ENCODE data around the gene CREB3L2. TPM values are rescaled to one million over a fixed set of nuclear protein-coding genes. Genes with fewer than 3 reads are reported as not detected.
A peak's percentile ranks its signal among the peaks of the same experiment; 100 is the strongest.

CREB3L2 gene
- total RNA-seq, 3 donors from 2014 or later (not counting 1 experiment from before 2014, with no cell fraction given) = 45.9 to 54.6 (median 52.5) TPM

- WGBS (ENCODE audit: insufficient coverage) = 93% methylated on average over 3 of the region's 5 CpGs
- intact Hi-C loops (cut with micrococcal nuclease) = no loop called here
- no peak for ATAC-seq
These were observed 124.7 kb downstream of the CREB3L2 start for GRCh38 chr7:137877027-137877675.

GRCh38 chr7:137875746-137876145, 126.1 kb downstream of the CREB3L2 start:
- ATAC-seq = no peak
- Mint-ChIP-seq H3K27me3 (ENCODE audit: low read depth in 2 of 2) (no peaks in the 10 kb centered on the region), H3K9me3 (no peaks in the 10 kb centered on the region), H3K36me3 (peaks cover 22% of the 10 kb centered on the region), H3K27ac (no peak overlapping the region), H3K4me3 (no peak overlapping the region), H3K4me1 (peaks cover 0 to 6% of the 10 kb centered on the region in 2 donors)
- peaks cover 50% of the 10 kb centered on the region for H3K36me3 ChIP-seq (ENCODE audit: control insufficient read depth, insufficient read depth, low read length)
- H3K4me3 ChIP-seq (ENCODE audit: low read length) = no peak overlapping the region
- no peaks in the 10 kb centered on the region for H3K9me3 ChIP-seq (ENCODE audit: control insufficient read depth, insufficient read depth, low read length)
- no peaks in the 10 kb centered on the region for H3K27me3 ChIP-seq (ENCODE audit: control insufficient read depth, insufficient read depth, low read length)
- DNase-seq = no peak
- intact Hi-C loops (cut with micrococcal nuclease) = no loop called here
- TF ChIP-seq, protein P1, sequence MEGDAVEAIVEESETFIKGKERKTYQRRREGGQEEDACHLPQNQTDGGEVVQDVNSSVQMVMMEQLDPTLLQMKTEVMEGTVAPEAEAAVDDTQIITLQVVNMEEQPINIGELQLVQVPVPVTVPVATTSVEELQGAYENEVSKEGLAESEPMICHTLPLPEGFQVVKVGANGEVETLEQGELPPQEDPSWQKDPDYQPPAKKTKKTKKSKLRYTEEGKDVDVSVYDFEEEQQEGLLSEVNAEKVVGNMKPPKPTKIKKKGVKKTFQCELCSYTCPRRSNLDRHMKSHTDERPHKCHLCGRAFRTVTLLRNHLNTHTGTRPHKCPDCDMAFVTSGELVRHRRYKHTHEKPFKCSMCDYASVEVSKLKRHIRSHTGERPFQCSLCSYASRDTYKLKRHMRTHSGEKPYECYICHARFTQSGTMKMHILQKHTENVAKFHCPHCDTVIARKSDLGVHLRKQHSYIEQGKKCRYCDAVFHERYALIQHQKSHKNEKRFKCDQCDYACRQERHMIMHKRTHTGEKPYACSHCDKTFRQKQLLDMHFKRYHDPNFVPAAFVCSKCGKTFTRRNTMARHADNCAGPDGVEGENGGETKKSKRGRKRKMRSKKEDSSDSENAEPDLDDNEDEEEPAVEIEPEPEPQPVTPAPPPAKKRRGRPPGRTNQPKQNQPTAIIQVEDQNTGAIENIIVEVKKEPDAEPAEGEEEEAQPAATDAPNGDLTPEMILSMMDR (IDR thresholded peaks at IDR 0.05) = no peak
- 100% methylated on average over 4 of the region's 4 CpGs for WGBS (ENCODE audit: insufficient coverage)
- H3K4me1 ChIP-seq (ENCODE audit: control insufficient read depth, insufficient read depth, low read length) = no peaks in the 10 kb centered on the region
- H3K27ac ChIP-seq (ENCODE audit: low read length) = no peak overlapping the region

More at GRCh38 chr7:137877027-137877675, 124.7 kb downstream of the CREB3L2 start:
- Mint-ChIP-seq H3K36me3 (peaks cover 22% of the 10 kb centered on the region), H3K9me3 (no peaks in the 10 kb centered on the region), H3K4me1 (peaks cover 0 to 6% of the 10 kb centered on the region in 2 donors), H3K27me3 (ENCODE audit: low read depth in 2 of 2) (no peaks in the 10 kb centered on the region), H3K27ac (no peak overlapping the region), H3K4me3 (no peak overlapping the region)
- Histone ChIP-seq H3K36me3 (ENCODE audit: control insufficient read depth, insufficient read depth, low read length) (peaks cover 63% of the 10 kb centered on the region), H3K27ac (ENCODE audit: low read length) (no peak overlapping the region), H3K4me1 (ENCODE audit: control insufficient read depth, insufficient read depth, low read length) (no peaks in the 10 kb centered on the region), H3K27me3 (ENCODE audit: control insufficient read depth, insufficient read depth, low read length) (no peaks in the 10 kb centered on the region), H3K9me3 (ENCODE audit: control insufficient read depth, insufficient read depth, low read length) (no peaks in the 10 kb centered on the region), H3K4me3 (ENCODE audit: low read length) (no peak overlapping the region)
- TF ChIP-seq, protein P1 (IDR thresholded peaks at IDR 0.05) = no peak
- no peak for DNase-seq

GRCh38 chr7:137873979-137874777, 127.7 kb downstream of the CREB3L2 start:
- H3K9me3 Mint-ChIP-seq = no peaks in the 10 kb centered on the region
- H3K4me3 Mint-ChIP-seq = no peak overlapping the region
- intact Hi-C loops (cut with micrococcal nuclease) = no loop called here
- Histone ChIP-seq H3K27ac (ENCODE audit: low read length) (no peak overlapping the region), H3K27me3 (ENCODE audit: control insufficient read depth, insufficient read depth, low read length) (no peaks in the 10 kb centered on the region), H3K4me3 (ENCODE audit: low read length) (no peak overlapping the region), H3K9me3 (ENCODE audit: control insufficient read depth, insufficient read depth, low read length) (no peaks in the 10 kb centered on the region), H3K4me1 (ENCODE audit: control insufficient read depth, insufficient read depth, low read length) (no peaks in the 10 kb centered on the region), H3K36me3 (ENCODE audit: control insufficient read depth, insufficient read depth, low read length) (peaks cover 34% of the 10 kb centered on the region)
- ATAC-seq (no peak), DNase-seq (no peak)
- H3K36me3 Mint-ChIP-seq = peaks cover 14% of the 10 kb centered on the region
- H3K27me3 Mint-ChIP-seq (ENCODE audit: low read depth in 2 of 2) = no peaks in the 10 kb centered on the region
- H3K4me1 Mint-ChIP-seq = peaks cover 0 to 6% of the 10 kb centered on the region in 2 donors
- TF ChIP-seq, protein P1 (IDR thresholded peaks at IDR 0.05) = no peak
- H3K27ac Mint-ChIP-seq = peak overlapping the region in 1 of 2 donors; percentile 21
- 93% methylated on average over 7 of the region's 7 CpGs for WGBS (ENCODE audit: insufficient coverage)

Measured in natural killer cell (primary cell).